CD14-positive monocyte (primary cell): Measurements from ENCODE around the gene SLC25A22. TPM values are rescaled to one million over a fixed set of nuclear protein-coding genes. Genes with fewer than 3 reads are reported as not detected.

ENCODE experiments used
- DNase-seq, 3 donors: peaks; one replicate each; pipeline ENCODE4 v3.0.0-alpha.2; 2011 to 2022
- H2AFZ ChIP-seq: 2 replicates; pipeline ENCODE4 v1.6.0; 2012; ENCODE audit warnings: mild to moderate bottlenecking, low read depth, low read length, inconsistent platforms; ENCODE audit not compliant: insufficient read depth, poor library complexity, severe bottlenecking
- H3K27ac ChIP-seq, 2 donors: 1 replicate in 1 of 2; 2 replicates in 1 of 2; pipeline ENCODE4 v1.5.1; 2012 to 2013; ENCODE audit warnings: low read length in 2 of 2, control low read depth in 1 of 2, inconsistent platforms in 1 of 2, low read depth in 1 of 2, mild to moderate bottlenecking in 1 of 2
- H3K27me3 ChIP-seq, 2 donors: one replicate each; pipeline versions ENCODE4 v1.6.0 to v1.6.1; 2011 to 2013; ENCODE audit warnings: low read length in 2 of 2; ENCODE audit not compliant: control insufficient read depth in 2 of 2, insufficient read depth in 2 of 2
- H3K36me3 ChIP-seq, 2 donors: replicated peaks in 1 of 2; 1 replicate in 1 of 2; 2 replicates in 1 of 2; pipeline versions ENCODE4 v1.5.1 to v1.6.1; 2012 to 2013; ENCODE audit warnings: low read length in 2 of 2, control low read depth in 1 of 2, inconsistent platforms in 1 of 2, mild to moderate bottlenecking in 1 of 2; ENCODE audit not compliant: insufficient read depth in 2 of 2, control insufficient read depth in 1 of 2
- H3K4me1 ChIP-seq, 2 donors: 1 replicate in 1 of 2; 2 replicates in 1 of 2; pipeline versions ENCODE4 v1.5.1 to v1.6.1; 2012 to 2013; ENCODE audit warnings: low read length in 2 of 2, control low read depth in 1 of 2, inconsistent platforms in 1 of 2, mild to moderate bottlenecking in 1 of 2, moderate library complexity in 1 of 2; ENCODE audit not compliant: insufficient read depth in 2 of 2, control insufficient read depth in 1 of 2
- H3K4me2 ChIP-seq: replicated peaks from 2 replicates; pipeline ENCODE3; 2012; ENCODE audit warnings: low read length, moderate library complexity, mild to moderate bottlenecking; ENCODE audit not compliant: poor library complexity, severe bottlenecking; ENCODE audit errors: extremely low read depth
- H3K4me3 ChIP-seq, 3 experiments: fragments of 200-600 bp in 1 of 3; sonication (generic) in 1 of 3; replicated peaks in 1 of 3; 1 replicate in 2 of 3; 2 replicates in 1 of 3; pipeline ENCODE4 v1.5.1; 2011 to 2013; ENCODE audit warnings: low read length in 3 of 3, mild to moderate bottlenecking in 3 of 3, control low read depth in 2 of 3, low read depth in 2 of 3, inconsistent platforms in 1 of 3, moderate library complexity in 1 of 3
- H3K79me2 ChIP-seq: 2 replicates; pipeline ENCODE4 v1.6.0; 2012; ENCODE audit warnings: mild to moderate bottlenecking, control low read depth, inconsistent platforms, low read length, moderate library complexity; ENCODE audit not compliant: insufficient read depth
- H3K9ac ChIP-seq: 2 replicates; pipeline ENCODE4 v1.6.0; 2017; ENCODE audit warnings: low read length, mild to moderate bottlenecking; ENCODE audit not compliant: insufficient read depth, poor library complexity, severe bottlenecking
- H3K9me3 ChIP-seq, 2 donors: replicated peaks in 1 of 2; 1 replicate in 1 of 2; 2 replicates in 1 of 2; pipeline versions ENCODE4 v1.5.1 to v1.6.1; 2012 to 2013; ENCODE audit warnings: low read length in 2 of 2, control low read depth in 1 of 2; ENCODE audit not compliant: control insufficient read depth in 1 of 2, insufficient read depth in 1 of 2
- H4K20me1 ChIP-seq: 2 replicates; pipeline ENCODE4 v1.6.0; 2012; ENCODE audit warnings: mild to moderate bottlenecking, low read length, control low read depth, moderate library complexity; ENCODE audit not compliant: insufficient read depth
- H3K27ac Mint-ChIP-seq, 7 donors: one replicate each; pipeline ENCODE4 v1.8.0; 2020; ENCODE audit warnings: mild to moderate bottlenecking in 7 of 7, mixed read lengths in 7 of 7, moderate library complexity in 6 of 7, inconsistent platforms in 2 of 7
- H3K27me3 Mint-ChIP-seq, 3 donors: one replicate each; pipeline ENCODE4 v1.8.0; 2021 to 2022; ENCODE audit warnings: low read depth in 3 of 3, mild to moderate bottlenecking in 3 of 3, mixed read lengths in 3 of 3, moderate library complexity in 3 of 3, inconsistent platforms in 1 of 3
- H3K36me3 Mint-ChIP-seq, 2 donors: one replicate each; pipeline ENCODE4 v1.8.0; 2020; ENCODE audit warnings: mixed read lengths in 2 of 2, inconsistent platforms in 1 of 2, mild to moderate bottlenecking in 1 of 2
- H3K4me1 Mint-ChIP-seq: one replicate; pipeline ENCODE4 v1.8.0; 2020; ENCODE audit warnings: mild to moderate bottlenecking, mixed read lengths
- H3K4me3 Mint-ChIP-seq, 2 donors: one replicate each; pipeline ENCODE4 v1.8.0; 2020; ENCODE audit warnings: mild to moderate bottlenecking in 2 of 2, mixed read lengths in 2 of 2, moderate library complexity in 1 of 2
- H3K9me3 Mint-ChIP-seq, 7 donors: one replicate each; pipeline ENCODE4 v1.8.0; 2020 to 2022; ENCODE audit warnings: mixed read lengths in 7 of 7, mild to moderate bottlenecking in 6 of 7, moderate library complexity in 6 of 7, inconsistent platforms in 2 of 7
- CTCF ChIP-seq: fragments of 200-600 bp; IDR thresholded peaks from one replicate; pipeline ENCODE4 v1.8.0; 2022; ENCODE audit warnings: antibody characterized with exemption, mild to moderate bottlenecking
- WGBS: methylation state at CpG from one replicate; pipeline ENCODE4 v1.1.5; 2013; ENCODE audit warnings: missing lambda C conversion rate; ENCODE audit not compliant: insufficient coverage; 5-methylcytosine and 5-hydroxymethylcytosine counted together
- intact Hi-C, 2 donors: fragments of 100-400 bp; cut with micrococcal nuclease; formaldehyde crosslinking; loops; one replicate each; pipeline versions ENCODE4 v1.15.0 to v1.15.1; 2023
- polyA plus RNA-seq, 3 donors: library from polyadenylated mRNA; depleted of rRNA in 1 of 3; unstranded in 2 of 3; stranded (reverse) in 1 of 3; fragments of 300-500 nt in 2 of 3; fragments of >200 nt in 1 of 3; fragmentation: Illumina TruSeq in 2 of 3; gene quantifications; 1 replicate in 2 of 3; 2 replicates in 1 of 3; pipeline ENCODE4 v1.2.3, GENCODE V29; 2012 to 2021

SLC25A22 gene
- polyA plus RNA-seq, 3 donors: 4.4 to 20.9 (median 5.6) TPM

GRCh38 chr11:834371-835316, 36.6 kb upstream of the SLC25A22 start:
- Histone ChIP-seq H3K4me1 (peaks cover 50 to 53% of the 10 kb centered on the region in 2 donors), H4K20me1 (peaks cover 86% of the 10 kb centered on the region), H3K4me3 (peak overlapping the region; percentile 1 to 85 (median 18)), H2AFZ (no peak overlapping the region), H3K27ac (peak overlapping the region in 1 of 2 donors; percentile 71), H3K9ac (peak overlapping the region; percentile 49), H3K9me3 (no peaks in the 10 kb centered on the region), H3K36me3 (peaks cover 33 to 36% of the 10 kb centered on the region in 2 donors), H3K4me2 (peak overlapping the region; percentile 91), H3K27me3 (peaks cover 10 to 38% of the 10 kb centered on the region in 2 donors), H3K79me2 (peaks cover 23% of the 10 kb centered on the region)
- intact Hi-C loops: loop anchor here in 1 of 2 donors (2.0 kb wide), 1 partner anchor 14 kb away; no protein-coding TSS in a partner anchor
- Mint-ChIP-seq H3K4me1 (peaks cover 46% of the 10 kb centered on the region), H3K4me3 (peak overlapping the region; percentile 84 to 87), H3K9me3 (peaks cover 0 to 14% (median 1%) of the 10 kb centered on the region in 7 donors), H3K27me3 (peaks cover 20 to 53% (median 26%) of the 10 kb centered on the region in 3 donors), H3K36me3 (peaks cover 34% of the 10 kb centered on the region in 2 donors), H3K27ac (peak overlapping the region in 6 of 7 donors; percentile 75 to 95 (median 88))
- no peak for TF ChIP-seq CTCF
- DNase-seq: peak; percentile 74 to 88 (median 75)
- WGBS: 18% methylated on average over 25 of the region's 31 CpGs

- peaks cover 27 to 61% (median 33%) of the 10 kb centered on the region in 3 donors for H3K27me3 Mint-ChIP-seq
- Histone ChIP-seq H3K4me2 (peak overlapping the region; percentile 91), H3K36me3 (peaks cover 26 to 29% of the 10 kb centered on the region in 2 donors), H4K20me1 (peaks cover 78% of the 10 kb centered on the region), H3K27ac (peak overlapping the region in 1 of 2 donors; percentile 71), H2AFZ (no peak overlapping the region), H3K4me1 (peaks cover 57 to 61% of the 10 kb centered on the region in 2 donors), H3K79me2 (peaks cover 21% of the 10 kb centered on the region), H3K9ac (peak overlapping the region; percentile 66), H3K4me3 (peak overlapping the region; percentile 47 to 85 (median 56)), H3K27me3 (peaks cover 10 to 46% of the 10 kb centered on the region in 2 donors), H3K9me3 (no peaks in the 10 kb centered on the region)
- peak overlapping the region; percentile 84 to 87 for H3K4me3 Mint-ChIP-seq
- 60% methylated on average over 2 of the region's 9 CpGs for WGBS
- H3K27ac Mint-ChIP-seq: peak overlapping the region; percentile 63 to 95 (median 86)
- DNase-seq: no peak
- TF ChIP-seq CTCF: no peak
- H3K9me3 Mint-ChIP-seq: peaks cover 0 to 17% (median 1%) of the 10 kb centered on the region in 7 donors
- intact Hi-C loops: loop anchor here in 1 of 2 donors (2.0 kb wide), 1 partner anchor 13 kb away; no protein-coding TSS in a partner anchor
- peaks cover 26 to 27% of the 10 kb centered on the region in 2 donors for H3K36me3 Mint-ChIP-seq
- peaks cover 52% of the 10 kb centered on the region for H3K4me1 Mint-ChIP-seq
Observed at GRCh38 chr11:833849-834311, 35.8 kb upstream of the SLC25A22 start.
